GM12872 (cell line): Measurements from ENCODE around the gene FTMT.

Experiments used
- CTCF ChIP-seq: IDR thresholded peaks from 3 replicates; pipeline ENCODE4 v1.5.1; 2011; ENCODE audit warnings: low read depth, mild to moderate bottlenecking, low read length, moderate library complexity; ENCODE audit not compliant: insufficient read depth

FTMT gene

GRCh38 chr5:121885630-121886029, 33.9 kb downstream of the FTMT start:
- TF ChIP-seq CTCF, result no peak

GRCh38 chr5:121887727-121888126, 36.0 kb downstream of the FTMT start:
- no peak for TF ChIP-seq CTCF

- no peak for TF ChIP-seq CTCF
Measured at GRCh38 chr5:121890297-121890858, 38.7 kb downstream of the FTMT start.

- no peak for TF ChIP-seq CTCF
Measured at GRCh38 chr5:121897341-121897740, 45.7 kb downstream of the FTMT start.

GRCh38 chr5:121899346-121899745, 47.7 kb downstream of the FTMT start:
- TF ChIP-seq CTCF, result no peak
